SU-DHL-6 (cell line): ENCODE results near the gene ATXN7.

Experiments used
- CTCF ChIP-seq: fragments of 200-600 bp; sonication (generic); IDR thresholded peaks from one replicate; pipeline ENCODE4 v1.5.1; 2017; ENCODE audit warnings: antibody characterized with exemption, mild to moderate bottlenecking, low read length, moderate library complexity; ENCODE audit not compliant: insufficient read depth, poor library complexity, severe bottlenecking
- EZH2phosphoT487 ChIP-seq: fragments of 200-600 bp; sonication (generic), shearing (Covaris generic); conservative IDR thresholded peaks from 2 replicates; pipeline ENCODE4 v1.6.1; 2018; ENCODE audit warnings: mild to moderate bottlenecking, antibody characterized with exemption, low read length, moderate library complexity, mixed read lengths

- TF ChIP-seq CTCF (no peak), EZH2phosphoT487 (no peak)
Measured at GRCh38 chr3:63966871-63967270, 103.2 kb downstream of the ATXN7 start.
